B cell (primary cell): ENCODE data around the gene FASTK. TPM values are rescaled to one million over a fixed set of nuclear protein-coding genes. Genes with fewer than 3 reads are reported as not detected.
A peak's percentile ranks its signal among the peaks of the same experiment; 100 is the strongest.

Experiments
- ATAC-seq: fragments of 200-7000 bp; cut with Tn5 transposase; one replicate; pipeline ENCODE4 v1.10.0; 2021; ENCODE audit warnings: low read depth, mild to moderate bottlenecking, moderate number of reproducible peaks, moderate library complexity
- CTCF ChIA-PET: fragments of 350-600 bp; sonication (Branson Sonifier 250); formaldehyde crosslinking; loops from one replicate; lab custom pipeline; 2021; ENCODE audit warnings: antibody characterized with exemption, inconsistent platforms; lab: Charles Lee
- POLR2A ChIA-PET: fragments of 350-600 bp; sonication (Branson Sonifier 250); formaldehyde crosslinking; loops from one replicate; lab custom pipeline; 2021; ENCODE audit warnings: antibody characterized with exemption; lab: Charles Lee
- DNase-seq: peaks from one replicate; pipeline ENCODE4 v3.0.0; 2013
- H2AFZ ChIP-seq: 2 replicates; pipeline ENCODE4 v1.6.1; 2012; ENCODE audit warnings: mild to moderate bottlenecking, low read depth, low read length; ENCODE audit not compliant: insufficient read depth, poor library complexity, severe bottlenecking
- H3K27ac ChIP-seq, 2 donors: 1 replicate in 1 of 2; 2 replicates in 1 of 2; pipeline ENCODE4 v1.5.1; 2012 to 2013; ENCODE audit warnings: low read length in 2 of 2, mild to moderate bottlenecking in 2 of 2, moderate library complexity in 1 of 2
- H3K27me3 ChIP-seq, 4 experiments: fragments of 200-600 bp in 1 of 4; sonication (generic) in 1 of 4; replicated peaks in 1 of 4; 1 replicate in 2 of 4; 2 replicates in 2 of 4; pipeline versions ENCODE4 v1.6.1 to v1.7.0; 2013 to 2016; ENCODE audit warnings: low read length in 3 of 4, mild to moderate bottlenecking in 2 of 4, mixed read lengths in 1 of 4, moderate library complexity in 1 of 4; ENCODE audit not compliant: insufficient read depth in 4 of 4, control insufficient read depth in 3 of 4; ENCODE audit errors: control extremely low read depth in 1 of 4
- H3K36me3 ChIP-seq, 2 experiments: replicated peaks in 1 of 2; 1 replicate in 1 of 2; 2 replicates in 1 of 2; pipeline versions ENCODE4 v1.6.1 to v1.7.1; 2013; ENCODE audit warnings: low read length in 1 of 2; ENCODE audit not compliant: insufficient read depth in 2 of 2, control insufficient read depth in 1 of 2; ENCODE audit errors: control extremely low read depth in 1 of 2, extremely low read depth in 1 of 2
- H3K4me1 ChIP-seq, 2 donors: fragments of 200-600 bp in 1 of 2; sonication (generic) in 1 of 2; 1 replicate in 1 of 2; 2 replicates in 1 of 2; pipeline versions ENCODE4 v1.5.1 to v1.6.1; 2013 to 2017; ENCODE audit warnings: low read length in 2 of 2; ENCODE audit not compliant: control insufficient read depth in 2 of 2, insufficient read depth in 2 of 2
- H3K4me2 ChIP-seq: replicated peaks from 2 replicates; pipeline ENCODE3; 2012; ENCODE audit warnings: mild to moderate bottlenecking, low read depth, low read length; ENCODE audit not compliant: poor library complexity, severe bottlenecking
- H3K4me3 ChIP-seq, 5 experiments: fragments of 200-600 bp in 1 of 5; sonication (generic) in 1 of 5; 1 replicate in 3 of 5; 2 replicates in 2 of 5; pipeline versions ENCODE4 v1.5.1 to v1.7.0; 2011 to 2016; ENCODE audit warnings: low read length in 4 of 5, mild to moderate bottlenecking in 4 of 5, low read depth in 2 of 5, control low read depth in 1 of 5, moderate library complexity in 1 of 5; ENCODE audit not compliant: insufficient read depth in 1 of 5; ENCODE audit errors: control extremely low read depth in 1 of 5, extremely low read depth in 1 of 5
- H3K79me2 ChIP-seq: fragments of 200-600 bp; sonication (generic); one replicate; pipeline ENCODE4 v1.6.0; 2016; ENCODE audit warnings: low read length; ENCODE audit not compliant: control insufficient read depth, insufficient read depth
- H3K9ac ChIP-seq: fragments of 200-600 bp; sonication (generic); 2 replicates; pipeline ENCODE4 v1.6.1; 2017; ENCODE audit warnings: mild to moderate bottlenecking, low read length, moderate library complexity
- H3K9me3 ChIP-seq, 3 donors: one replicate each; pipeline versions ENCODE4 v1.6.1 to v1.7.1; 2013; ENCODE audit warnings: low read length in 2 of 3; ENCODE audit not compliant: control insufficient read depth in 2 of 3, insufficient read depth in 1 of 3; ENCODE audit errors: control extremely low read depth in 1 of 3
- H4K20me1 ChIP-seq: 2 replicates; pipeline ENCODE4 v1.6.0; 2012; ENCODE audit warnings: mild to moderate bottlenecking, low read length; ENCODE audit not compliant: insufficient read depth, control insufficient read depth, poor library complexity, severe bottlenecking
- H3K27ac Mint-ChIP-seq: one replicate; pipeline ENCODE4 v1.8.0; 2021; ENCODE audit warnings: mixed read lengths
- H3K27me3 Mint-ChIP-seq: one replicate; pipeline ENCODE4 v1.8.0; 2021; ENCODE audit warnings: mixed read lengths
- H3K4me1 Mint-ChIP-seq: one replicate; pipeline ENCODE4 v1.8.0; 2021; ENCODE audit warnings: mixed read lengths
- H3K4me3 Mint-ChIP-seq: one replicate; pipeline ENCODE4 v1.8.0; 2021; ENCODE audit warnings: mixed read lengths
- H3K9me3 Mint-ChIP-seq: one replicate; pipeline ENCODE4 v1.8.0; 2022; ENCODE audit warnings: mixed read lengths; ENCODE audit not compliant: insufficient read depth
- CTCF ChIP-seq: fragments of 200-600 bp; IDR thresholded peaks from one replicate; pipeline ENCODE4 v1.8.0; 2022; ENCODE audit warnings: antibody characterized with exemption, mild to moderate bottlenecking
- EZH2 ChIP-seq: IDR thresholded peaks from 2 replicates; pipeline ENCODE4 v1.6.1; 2012; ENCODE audit warnings: borderline replicate concordance, low read depth, mild to moderate bottlenecking, moderate library complexity, low read length; ENCODE audit not compliant: insufficient read depth, poor library complexity, severe bottlenecking
- WGBS: methylation state at CpG from one replicate; pipeline ENCODE4 v1.1.5; 2013; ENCODE audit warnings: missing lambda C conversion rate; ENCODE audit not compliant: insufficient coverage; 5-methylcytosine and 5-hydroxymethylcytosine counted together
- intact Hi-C: fragments of 100-400 bp; cut with micrococcal nuclease; formaldehyde crosslinking; loops from one replicate; pipeline ENCODE4 v1.10.0; 2022
- polyA plus RNA-seq: library from polyadenylated mRNA; depleted of rRNA; stranded (reverse); fragments of >200 nt; gene quantifications from 2 replicates; pipeline ENCODE4 v1.2.3, GENCODE V29; 2012
- total RNA-seq, 2 donors: library from RNA; stranded (reverse); fragments of 120-200 nt in 1 of 2; gene quantifications; 1 replicate in 1 of 2; 2 replicates in 1 of 2; pipeline versions ENCODE4 v1.2.3 to v1.2.4, GENCODE V29; 2013 to 2022

FASTK gene
- total and polyA plus RNA-seq, 2 donors (not counting 1 experiment from before 2014, with no cell fraction given): 120 to 258 TPM

GRCh38 chr7:151051108-151051507, 29.5 kb downstream of the FASTK start:
- no peaks in the 10 kb centered on the region for H3K79me2 ChIP-seq
- H3K4me1 ChIP-seq: peaks cover 0 to 3% of the 10 kb centered on the region in 2 donors
- CTCF ChIA-PET: no interaction called here
- intact Hi-C loops: no loop called here
- no peak overlapping the region for H3K27ac Mint-ChIP-seq
- peak; percentile 66 for DNase-seq
- no peak overlapping the region for H2AFZ ChIP-seq
- no peaks in the 10 kb centered on the region for H3K9me3 ChIP-seq
- no peaks in the 10 kb centered on the region for H4K20me1 ChIP-seq
- ATAC-seq: peak; percentile 32
- H3K4me3 ChIP-seq: no peak overlapping the region
- TF ChIP-seq CTCF (no peak), EZH2 (no peak)
- no peak overlapping the region for H3K9ac ChIP-seq
- no peak overlapping the region for H3K4me3 Mint-ChIP-seq
- peaks cover 0 to 13% (median 3%) of the 10 kb centered on the region in 4 experiments for H3K27me3 ChIP-seq
- peak overlapping the region; percentile 51 for H3K4me2 ChIP-seq
- H3K27ac ChIP-seq: no peak overlapping the region
- no peaks in the 10 kb centered on the region for H3K9me3 Mint-ChIP-seq
- POLR2A ChIA-PET: no interaction called here
- whole genome bisulfite sequencing: 3% methylated on average over 48 of the region's 50 CpGs
- H3K4me1 Mint-ChIP-seq: peaks cover 6% of the 10 kb centered on the region
- peaks cover 6% of the 10 kb centered on the region for H3K27me3 Mint-ChIP-seq
- no peaks in the 10 kb centered on the region for H3K36me3 ChIP-seq

GRCh38 chr7:151048911-151049463, 31.6 kb downstream of the FASTK start:
- H4K20me1 ChIP-seq: no peaks in the 10 kb centered on the region
- peaks cover 0 to 13% (median 3%) of the 10 kb centered on the region in 4 experiments for H3K27me3 ChIP-seq
- no peak for DNase-seq
- no peaks in the 10 kb centered on the region for H3K36me3 ChIP-seq
- no peak overlapping the region for H3K27ac ChIP-seq
- Mint-ChIP-seq H3K4me1 (peaks cover 6% of the 10 kb centered on the region), H3K27me3 (peaks cover 6% of the 10 kb centered on the region), H3K9me3 (no peaks in the 10 kb centered on the region), H3K4me3 (no peak overlapping the region), H3K27ac (no peak overlapping the region)
- ATAC-seq: no peak
- intact Hi-C loops: no loop called here
- no peak for TF ChIP-seq EZH2
- TF ChIP-seq CTCF: no peak
- H3K4me2 ChIP-seq: no peak overlapping the region
- H3K4me1 ChIP-seq: peaks cover 0 to 3% of the 10 kb centered on the region in 2 donors
- 97% methylated on average over 38 of the region's 38 CpGs for WGBS
- H3K79me2 ChIP-seq: no peaks in the 10 kb centered on the region
- ChIA-PET POLR2A (no interaction called here), CTCF (no interaction called here)
- no peak overlapping the region for H3K9ac ChIP-seq
- no peak overlapping the region for H2AFZ ChIP-seq
- H3K4me3 ChIP-seq: no peak overlapping the region
- no peaks in the 10 kb centered on the region for H3K9me3 ChIP-seq
